HepG2 (cell line): ENCODE data around the gene BCAS3. TPM values are rescaled to one million over a fixed set of nuclear protein-coding genes. Genes with fewer than 3 reads are reported as not detected.

Experiments used
- DMTF1 ChIP-seq: sonication (generic); formaldehyde crosslinking; IDR thresholded peaks from 2 replicates; pipeline ENCODE4 v1.4.0; 2020; ENCODE audit warnings: mild to moderate bottlenecking, missing genetic modification reagents
- EZH2 ChIP-seq: conservative IDR thresholded peaks from 2 replicates; pipeline ENCODE4 v1.6.1; 2012; ENCODE audit warnings: mild to moderate bottlenecking, low read depth, low read length, moderate library complexity
- HDAC2 ChIP-seq: sonication (generic); formaldehyde crosslinking; IDR thresholded peaks from 2 replicates; pipeline ENCODE4 v1.4.0; 2020; ENCODE audit warnings: missing genetic modification reagents
- NCOR1 ChIP-seq: fragments of 200-600 bp; sonication (generic); IDR thresholded peaks from 2 replicates; pipeline ENCODE4 v1.7.0; 2017; ENCODE audit warnings: antibody characterized with exemption, low read length, borderline replicate concordance
- PBX2 ChIP-seq: IDR thresholded peaks from 2 replicates; pipeline ENCODE4 v1.6.1; 2016; ENCODE audit warnings: control low read depth
- RFXAP ChIP-seq: sonication (generic); formaldehyde crosslinking; IDR thresholded peaks from 2 replicates; pipeline ENCODE4 v1.4.0; 2020; ENCODE audit warnings: missing genetic modification reagents, borderline replicate concordance
- SMAD1 ChIP-seq: sonication (generic); formaldehyde crosslinking; IDR thresholded peaks from 2 replicates; pipeline ENCODE4 v1.4.0; 2020; ENCODE audit warnings: missing genetic modification reagents, low read depth, mild to moderate bottlenecking, borderline replicate concordance
- TEAD2 ChIP-seq: sonication (generic); formaldehyde crosslinking; IDR thresholded peaks from 2 replicates; pipeline ENCODE4 v1.9.0; 2021; ENCODE audit warnings: missing genetic modification reagents
- ZBTB1 ChIP-seq: sonication (generic); formaldehyde crosslinking; IDR thresholded peaks from 2 replicates; pipeline ENCODE4 v1.4.0; 2020; ENCODE audit warnings: missing genetic modification reagents, borderline replicate concordance
- ZFP1 ChIP-seq: IDR thresholded peaks from 2 replicates; pipeline ENCODE4 v1.6.1; 2016
- ZNF20 ChIP-seq: sonication (generic); formaldehyde crosslinking; IDR thresholded peaks from 2 replicates; pipeline ENCODE4 v1.4.0; 2020; ENCODE audit warnings: mild to moderate bottlenecking, moderate library complexity, missing genetic modification reagents
- ZNF337 ChIP-seq: sonication (generic); formaldehyde crosslinking; IDR thresholded peaks from 2 replicates; pipeline ENCODE4 v1.5.1; 2020; ENCODE audit warnings: missing genetic modification reagents, low read depth, mild to moderate bottlenecking, borderline replicate concordance
- ZNF713 ChIP-seq: sonication (generic); formaldehyde crosslinking; IDR thresholded peaks from 2 replicates; pipeline ENCODE4 v1.4.0; 2020; ENCODE audit warnings: mild to moderate bottlenecking, missing genetic modification reagents
- ZNF784 ChIP-seq: sonication (generic); formaldehyde crosslinking; IDR thresholded peaks from 2 replicates; pipeline ENCODE4 v1.5.1; 2020; ENCODE audit warnings: missing genetic modification reagents, mild to moderate bottlenecking, borderline replicate concordance
- ZNF879 ChIP-seq: sonication (generic); formaldehyde crosslinking; IDR thresholded peaks from 2 replicates; pipeline ENCODE4 v1.8.1; 2023; ENCODE audit warnings: missing genetic modification reagents
- polyA plus RNA-seq, 8 experiments: library from polyadenylated mRNA; depleted of rRNA in 3 of 8; stranded (reverse) in 7 of 8; unstranded in 1 of 8; fragments of >200 nt; fragmentation: Illumina TruSeq in 4 of 8; extraction: Trizol in 4 of 8; gene quantifications; 2 replicates each; pipeline versions ENCODE4 v1.2.1 to v1.2.3, GENCODE V29; 2011 to 2016; ENCODE audit warnings: low read depth in 4 of 8, missing spikeins in 1 of 8, mixed read lengths in 1 of 8; ENCODE audit not compliant: insufficient read depth in 1 of 8
- total RNA-seq, 5 experiments: library from RNA; depleted of rRNA; stranded (reverse); fragments of >200 nt; fragmentation: Illumina TruSeq; extraction: Trizol; gene quantifications; 2 replicates each; pipeline ENCODE4 v1.2.3, GENCODE V29; 2016; ENCODE audit warnings: low read depth in 1 of 5
- TF ChIP-seq, protein P1 (sequence below): sonication (generic); formaldehyde crosslinking; IDR thresholded peaks from 2 replicates; pipeline ENCODE4 v1.4.0; 2020; ENCODE audit warnings: missing genetic modification reagents, borderline replicate concordance
- TF ChIP-seq, protein P2 (sequence below): sonication (generic); formaldehyde crosslinking; IDR thresholded peaks from 2 replicates; pipeline ENCODE4 v1.4.0; 2020; ENCODE audit warnings: mild to moderate bottlenecking, missing genetic modification reagents

The BCAS3 gene
- total and polyA plus RNA-seq, 2 of the 13 experiments (the other 11 are each of a cell fraction or from before 2014, with no cell fraction given): 10.7 to 11.2 TPM

GRCh38 chr17:61412143-61412859, 734.6 kb downstream of the BCAS3 start (continued):
- TF ChIP-seq ZNF784 (CRISPR knock-in tag) (peak; percentile 92; the same call in 1 of the 2 replicates), ZNF713 (CRISPR knock-in tag) (no peak; the same call in 1 of the 2 replicates), ZFP1 (CRISPR knock-in tag) (0 out of 2 replicates have a peak, but pooled peaks have one; percentile 61), PBX2 (CRISPR knock-in tag) (no peak), NCOR1 (no peak), ZBTB1 (no peak), TEAD2 (no peak), ZNF20 (CRISPR knock-in tag) (no peak; the same call in 1 of the 2 replicates), RFXAP (CRISPR knock-in tag) (peak; percentile 86), DMTF1 (CRISPR knock-in tag) (no peak), HDAC2 (CRISPR knock-in tag) (peak; percentile 79; the same call in 1 of the 2 replicates), SMAD1 (CRISPR knock-in tag) (peak; percentile 87), ZNF879 (peak; percentile 39; the same call in 1 of the 2 replicates), EZH2 (no peak), ZNF337 (peak; percentile 54; the same call in 1 of the 2 replicates)
- TF ChIP-seq, protein P1, sequence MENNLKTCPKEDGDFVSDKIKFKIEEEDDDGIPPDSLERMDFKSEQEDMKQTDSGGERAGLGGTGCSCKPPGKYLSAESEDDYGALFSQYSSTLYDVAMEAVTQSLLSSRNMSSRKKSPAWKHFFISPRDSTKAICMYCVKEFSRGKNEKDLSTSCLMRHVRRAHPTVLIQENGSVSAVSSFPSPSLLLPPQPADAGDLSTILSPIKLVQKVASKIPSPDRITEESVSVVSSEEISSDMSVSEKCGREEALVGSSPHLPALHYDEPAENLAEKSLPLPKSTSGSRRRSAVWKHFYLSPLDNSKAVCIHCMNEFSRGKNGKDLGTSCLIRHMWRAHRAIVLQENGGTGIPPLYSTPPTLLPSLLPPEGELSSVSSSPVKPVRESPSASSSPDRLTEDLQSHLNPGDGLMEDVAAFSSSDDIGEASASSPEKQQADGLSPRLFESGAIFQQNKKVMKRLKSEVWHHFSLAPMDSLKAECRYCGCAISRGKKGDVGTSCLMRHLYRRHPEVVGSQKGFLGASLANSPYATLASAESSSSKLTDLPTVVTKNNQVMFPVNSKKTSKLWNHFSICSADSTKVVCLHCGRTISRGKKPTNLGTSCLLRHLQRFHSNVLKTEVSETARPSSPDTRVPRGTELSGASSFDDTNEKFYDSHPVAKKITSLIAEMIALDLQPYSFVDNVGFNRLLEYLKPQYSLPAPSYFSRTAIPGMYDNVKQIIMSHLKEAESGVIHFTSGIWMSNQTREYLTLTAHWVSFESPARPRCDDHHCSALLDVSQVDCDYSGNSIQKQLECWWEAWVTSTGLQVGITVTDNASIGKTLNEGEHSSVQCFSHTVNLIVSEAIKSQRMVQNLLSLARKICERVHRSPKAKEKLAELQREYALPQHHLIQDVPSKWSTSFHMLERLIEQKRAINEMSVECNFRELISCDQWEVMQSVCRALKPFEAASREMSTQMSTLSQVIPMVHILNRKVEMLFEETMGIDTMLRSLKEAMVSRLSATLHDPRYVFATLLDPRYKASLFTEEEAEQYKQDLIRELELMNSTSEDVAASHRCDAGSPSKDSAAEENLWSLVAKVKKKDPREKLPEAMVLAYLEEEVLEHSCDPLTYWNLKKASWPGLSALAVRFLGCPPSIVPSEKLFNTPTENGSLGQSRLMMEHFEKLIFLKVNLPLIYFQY: peak; percentile 84
- TF ChIP-seq, protein P2, sequence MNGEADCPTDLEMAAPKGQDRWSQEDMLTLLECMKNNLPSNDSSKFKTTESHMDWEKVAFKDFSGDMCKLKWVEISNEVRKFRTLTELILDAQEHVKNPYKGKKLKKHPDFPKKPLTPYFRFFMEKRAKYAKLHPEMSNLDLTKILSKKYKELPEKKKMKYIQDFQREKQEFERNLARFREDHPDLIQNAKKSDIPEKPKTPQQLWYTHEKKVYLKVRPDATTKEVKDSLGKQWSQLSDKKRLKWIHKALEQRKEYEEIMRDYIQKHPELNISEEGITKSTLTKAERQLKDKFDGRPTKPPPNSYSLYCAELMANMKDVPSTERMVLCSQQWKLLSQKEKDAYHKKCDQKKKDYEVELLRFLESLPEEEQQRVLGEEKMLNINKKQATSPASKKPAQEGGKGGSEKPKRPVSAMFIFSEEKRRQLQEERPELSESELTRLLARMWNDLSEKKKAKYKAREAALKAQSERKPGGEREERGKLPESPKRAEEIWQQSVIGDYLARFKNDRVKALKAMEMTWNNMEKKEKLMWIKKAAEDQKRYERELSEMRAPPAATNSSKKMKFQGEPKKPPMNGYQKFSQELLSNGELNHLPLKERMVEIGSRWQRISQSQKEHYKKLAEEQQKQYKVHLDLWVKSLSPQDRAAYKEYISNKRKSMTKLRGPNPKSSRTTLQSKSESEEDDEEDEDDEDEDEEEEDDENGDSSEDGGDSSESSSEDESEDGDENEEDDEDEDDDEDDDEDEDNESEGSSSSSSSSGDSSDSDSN (CRISPR knock-in tag): peak; percentile 100
